HEK293T (cell line): ENCODE measurements around the gene UMOD.

Experiments
- CTCF ChIA-PET: fragments of 350-600 bp; formaldehyde crosslinking; extraction: SDS; loops from one replicate; lab custom pipeline; 2021; ENCODE audit warnings: antibody characterized with exemption, inconsistent platforms; lab: Yijun Ruan, JAX
- POLR2A ChIA-PET: fragments of 350-600 bp; formaldehyde crosslinking; extraction: SDS; loops from one replicate; lab custom pipeline; 2020; ENCODE audit warnings: antibody characterized with exemption, inconsistent platforms; lab: Yijun Ruan, JAX
- DNase-seq: peaks from one replicate; pipeline ENCODE4 v3.0.0; 2012; ENCODE audit warnings: mixed read lengths; ENCODE audit errors: extremely low spot score
- ARNT ChIP-seq: fragments of 450-650 bp; IDR thresholded peaks from 2 replicates; pipeline ENCODE4 v1.6.1; 2017; ENCODE audit warnings: mild to moderate bottlenecking
- BHLHE40 ChIP-seq: fragments of 450-650 bp; IDR thresholded peaks from 2 replicates; pipeline ENCODE4 v1.6.1; 2016; ENCODE audit warnings: mild to moderate bottlenecking, moderate library complexity, borderline replicate concordance
- CTBP1 ChIP-seq: fragments of 450-650 bp; IDR thresholded peaks from 2 replicates; pipeline ENCODE4 v1.6.1; 2016; ENCODE audit warnings: borderline replicate concordance
- ELF4 ChIP-seq: fragments of 450-650 bp; IDR thresholded peaks from 2 replicates; pipeline ENCODE4 v1.6.1; 2017; ENCODE audit warnings: antibody characterized with exemption
- FOXA1 ChIP-seq: fragments of 450-650 bp; IDR thresholded peaks from 2 replicates; pipeline ENCODE4 v1.6.1; 2016; ENCODE audit warnings: mild to moderate bottlenecking
- FOXK2 ChIP-seq: fragments of 450-650 bp; IDR thresholded peaks from 2 replicates; pipeline ENCODE4 v1.6.1; 2016; ENCODE audit warnings: mild to moderate bottlenecking
- FOXM1 ChIP-seq: fragments of 450-650 bp; IDR thresholded peaks from 2 replicates; pipeline ENCODE4 v1.6.1; 2017; ENCODE audit warnings: mild to moderate bottlenecking, borderline replicate concordance
- HDGF ChIP-seq: fragments of 450-650 bp; IDR thresholded peaks from 2 replicates; pipeline ENCODE4 v1.6.1; 2017; ENCODE audit warnings: antibody characterized with exemption, borderline replicate concordance
- L3MBTL2 ChIP-seq: fragments of 450-650 bp; conservative IDR thresholded peaks from 2 replicates; pipeline ENCODE4 v1.6.1; 2016; ENCODE audit warnings: mild to moderate bottlenecking
- LEF1 ChIP-seq: fragments of 450-650 bp; IDR thresholded peaks from 2 replicates; pipeline ENCODE4 v1.6.1; 2017; ENCODE audit warnings: mild to moderate bottlenecking, borderline replicate concordance
- NFRKB ChIP-seq: fragments of 450-650 bp; IDR thresholded peaks from 2 replicates; pipeline ENCODE4 v1.6.1; 2016; ENCODE audit warnings: mild to moderate bottlenecking, moderate library complexity
- SP1 ChIP-seq: fragments of 450-650 bp; IDR thresholded peaks from 2 replicates; pipeline ENCODE4 v1.6.1; 2017
- SUZ12 ChIP-seq: fragments of 450-650 bp; IDR thresholded peaks from 2 replicates; pipeline ENCODE4 v1.6.1; 2016; ENCODE audit warnings: mild to moderate bottlenecking
- TARDBP ChIP-seq: fragments of 450-650 bp; IDR thresholded peaks from 2 replicates; pipeline ENCODE4 v1.6.1; 2016
- ZNF384 ChIP-seq: fragments of 450-650 bp; IDR thresholded peaks from 2 replicates; pipeline ENCODE4 v1.6.1; 2016
- TF ChIP-seq, protein P1 (sequence below): fragments of 450-650 bp; IDR thresholded peaks from 2 replicates; pipeline ENCODE4 v1.6.1; 2016

UMOD gene

DNA sequence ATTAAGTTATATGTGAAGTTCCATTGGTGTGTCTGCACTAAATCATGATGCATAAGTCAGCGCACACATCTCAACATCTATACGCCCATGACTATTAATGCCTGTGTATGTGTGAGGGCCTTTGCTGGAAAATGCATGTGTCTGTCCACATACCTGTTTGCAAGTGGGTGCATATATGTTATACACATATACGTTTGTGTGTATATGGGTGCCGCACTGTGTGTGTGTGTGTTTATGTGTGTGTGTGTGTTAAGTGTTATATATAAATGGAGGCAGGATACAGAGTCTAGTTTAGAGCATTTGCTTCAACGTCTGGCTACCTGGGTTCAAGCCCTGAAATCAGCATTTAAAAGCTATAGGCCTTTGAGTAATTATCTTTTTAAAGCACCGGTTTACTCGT is 44.7 kb downstream of the UMOD start:
- POLR2A ChIA-PET, result no interaction called here
- DNase-seq, result no peak
- TF ChIP-seq TARDBP (no peak), BHLHE40 (no peak), SUZ12 (no peak), L3MBTL2 (no peak), ELF4 (no peak), ZNF384 (no peak), FOXA1 (no peak), LEF1 (no peak), NFRKB (no peak), FOXK2 (no peak)
- TF ChIP-seq, protein P1, sequence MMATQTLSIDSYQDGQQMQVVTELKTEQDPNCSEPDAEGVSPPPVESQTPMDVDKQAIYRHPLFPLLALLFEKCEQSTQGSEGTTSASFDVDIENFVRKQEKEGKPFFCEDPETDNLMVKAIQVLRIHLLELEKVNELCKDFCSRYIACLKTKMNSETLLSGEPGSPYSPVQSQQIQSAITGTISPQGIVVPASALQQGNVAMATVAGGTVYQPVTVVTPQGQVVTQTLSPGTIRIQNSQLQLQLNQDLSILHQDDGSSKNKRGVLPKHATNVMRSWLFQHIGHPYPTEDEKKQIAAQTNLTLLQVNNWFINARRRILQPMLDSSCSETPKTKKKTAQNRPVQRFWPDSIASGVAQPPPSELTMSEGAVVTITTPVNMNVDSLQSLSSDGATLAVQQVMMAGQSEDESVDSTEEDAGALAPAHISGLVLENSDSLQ, result no peak
- CTCF ChIA-PET, result no interaction called here

DNA sequence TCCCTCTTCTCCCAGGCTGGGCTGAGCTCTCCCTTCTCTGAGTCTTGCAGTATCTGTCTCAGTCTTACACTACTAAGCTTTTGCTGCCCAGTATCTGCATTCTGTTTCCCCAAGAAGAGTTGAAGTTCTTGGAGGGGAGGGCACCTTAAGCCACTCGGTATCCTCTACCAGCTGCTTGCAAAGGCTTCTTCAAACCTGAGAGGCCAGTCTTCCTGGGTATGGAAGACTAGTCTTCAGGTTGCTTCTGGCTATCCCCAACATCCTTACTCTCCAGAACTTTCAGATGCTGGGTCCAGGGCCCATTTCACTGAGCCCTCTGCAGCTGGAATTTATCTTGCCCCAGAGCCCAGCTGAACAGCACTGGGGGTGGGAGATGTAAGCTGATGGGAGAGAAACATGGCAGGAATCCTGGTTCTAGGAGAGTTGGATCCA is 45.3 kb downstream of the UMOD start:
- ChIA-PET CTCF (no interaction called here), POLR2A (no interaction called here)
- TF ChIP-seq FOXK2 (no peak), NFRKB (no peak), LEF1 (no peak), CTBP1 (no peak), FOXA1 (no peak), BHLHE40 (no peak), SUZ12 (no peak), ZNF384 (no peak), HDGF (no peak), FOXM1 (no peak), ELF4 (no peak), SP1 (no peak), L3MBTL2 (no peak), TARDBP (no peak), ARNT (no peak)
- TF ChIP-seq, protein P1, result no peak
- DNase-seq, result no peak

DNA sequence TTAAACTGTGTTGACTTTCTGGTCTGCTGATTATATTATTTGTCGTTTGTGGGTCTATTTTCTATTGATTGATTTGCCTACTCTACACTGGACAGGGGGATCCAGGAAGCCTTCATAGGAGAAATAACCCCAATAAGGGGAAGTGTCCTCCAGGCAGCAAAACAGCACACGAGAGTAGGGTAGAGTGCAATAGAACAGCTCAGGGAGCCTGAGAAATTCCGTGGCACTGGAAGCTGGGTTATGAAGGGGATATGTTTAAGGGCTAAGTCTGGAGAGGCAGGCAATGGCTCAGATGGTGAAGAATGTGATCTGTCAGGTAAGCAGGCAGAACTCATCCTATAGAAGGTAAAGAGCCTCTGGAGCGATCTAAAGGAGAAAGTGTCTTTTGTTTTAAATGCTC is 46.1 kb downstream of the UMOD start:
- ChIA-PET CTCF (interaction anchor here (1.1 kb wide), 1 partner anchor 399 kb away, joined by 3 read pairs; no protein-coding TSS in a partner anchor), POLR2A (no interaction called here)
- TF ChIP-seq FOXM1 (no peak), CTBP1 (no peak), FOXK2 (no peak)
- no peak for DNase-seq

DNA sequence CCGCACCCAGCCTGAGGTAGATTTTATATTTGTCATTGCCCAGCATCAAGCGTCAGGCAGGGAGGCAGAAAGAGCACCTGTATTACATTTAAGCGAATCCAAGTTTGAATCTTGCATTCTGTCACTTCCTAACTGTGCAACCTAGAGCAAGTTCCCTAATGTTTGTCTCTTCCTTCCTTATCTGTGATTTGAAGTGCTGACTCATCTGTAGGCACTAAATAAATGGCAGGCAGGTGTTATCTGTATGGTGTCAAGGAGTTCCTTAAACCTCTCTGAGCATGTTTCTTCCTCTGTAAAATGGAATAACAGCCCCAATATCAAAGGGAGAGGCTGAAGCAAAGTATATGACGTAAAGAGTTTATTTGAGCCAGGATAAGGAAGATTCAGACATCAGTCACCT is 49.5 kb downstream of the UMOD start:
- CTCF ChIA-PET, result no interaction called here
- no peak for DNase-seq
- TF ChIP-seq, protein P1, result no peak
- no peak for TF ChIP-seq FOXA1
- no peak for TF ChIP-seq SP1
- TF ChIP-seq FOXK2, result no peak
- no peak for TF ChIP-seq NFRKB
- TF ChIP-seq L3MBTL2, result no peak
- no peak for TF ChIP-seq ARNT
- TF ChIP-seq ZNF384, result no peak
- TF ChIP-seq CTBP1, result no peak
- no peak for TF ChIP-seq BHLHE40
- TF ChIP-seq ELF4, result no peak
- no peak for TF ChIP-seq HDGF
- TF ChIP-seq SUZ12, result no peak
- no peak for TF ChIP-seq LEF1

DNA sequence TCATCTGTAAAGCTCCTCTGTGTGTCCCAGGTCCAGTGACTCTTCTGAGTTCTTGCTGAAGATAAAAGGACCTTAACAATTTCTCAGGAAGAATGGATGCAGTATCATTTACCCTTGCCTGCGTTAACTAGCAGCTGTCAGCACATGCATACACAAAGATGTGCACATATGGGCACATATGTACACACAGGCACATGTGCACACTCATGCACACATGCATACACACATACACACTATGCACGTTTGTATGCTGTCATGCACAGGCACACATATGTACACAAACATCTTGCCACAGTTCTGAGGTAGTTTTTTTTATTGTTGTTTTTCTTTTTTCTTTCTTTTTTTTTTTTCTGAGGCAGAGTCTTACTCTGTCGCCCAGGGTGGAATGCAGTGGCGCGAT is 50.1 kb downstream of the UMOD start:
- CTCF ChIA-PET, result no interaction called here
- DNase-seq, result no peak
- POLR2A ChIA-PET, result no interaction called here
- no peak for TF ChIP-seq ZNF384

More for the DNA sequence above, 49.5 kb downstream of the UMOD start:
- POLR2A ChIA-PET, result no interaction called here

DNA sequence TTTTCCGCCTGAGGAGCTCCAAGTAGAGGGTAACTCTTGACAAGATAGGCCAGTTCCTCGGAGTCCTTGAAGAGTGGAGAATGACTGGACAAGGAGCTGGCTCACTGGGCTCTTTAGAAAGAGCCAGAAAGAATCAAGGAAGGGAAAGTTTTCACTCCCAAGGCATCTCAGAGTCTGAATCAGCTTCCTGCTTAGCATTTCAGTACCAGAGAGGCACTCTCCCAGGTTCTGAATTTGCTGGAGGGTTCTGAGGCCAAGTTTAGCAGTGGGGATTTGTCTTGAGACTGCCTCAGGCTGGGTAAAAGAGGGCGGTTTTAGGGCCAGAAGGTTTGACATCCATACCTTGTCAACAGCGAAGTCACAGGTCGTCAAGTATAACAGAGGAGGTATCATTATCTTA is 50.7 kb downstream of the UMOD start:
- TF ChIP-seq HDGF, result no peak
- no peak for TF ChIP-seq ZNF384
- TF ChIP-seq ELF4, result no peak
- TF ChIP-seq, protein P1, result no peak
- no peak for TF ChIP-seq LEF1
- no peak for TF ChIP-seq NFRKB
- no peak for TF ChIP-seq SP1
- no peak for TF ChIP-seq BHLHE40
- TF ChIP-seq L3MBTL2, result no peak
- no peak for TF ChIP-seq FOXK2
- TF ChIP-seq SUZ12, result no peak
- TF ChIP-seq FOXA1, result no peak
- no peak for TF ChIP-seq ARNT
- TF ChIP-seq FOXM1, result no peak
- no peak for TF ChIP-seq CTBP1
- no peak for TF ChIP-seq TARDBP
- CTCF ChIA-PET, result interaction anchor here (2.0 to 3.5 kb wide), 2 partner anchors 83 to 394 kb away, joined by 6 to 48 read pairs; no protein-coding TSS in a partner anchor

More for the DNA sequence above, 50.7 kb downstream of the UMOD start:
- POLR2A ChIA-PET, result no interaction called here
- DNase-seq, result no peak
